OCI-LY3 (cell line): ENCODE measurements around the gene CEP70.

ENCODE experiments used
- H2AFZ ChIP-seq: fragments of 200-600, 300-600 bp; shearing (Covaris generic); 2 replicates; pipeline ENCODE4 v1.6.0; 2014; ENCODE audit warnings: antibody characterized with exemption, low read depth, low read length
- H3K27ac ChIP-seq: fragments of 200-600, 300-600 bp; sonication (generic); 2 replicates; pipeline ENCODE4 v1.5.1; 2014; ENCODE audit warnings: mild to moderate bottlenecking, low read length, moderate library complexity, mixed read lengths
- H3K27me3 ChIP-seq: fragments of 200-600, 300-600 bp; sonication (generic); 2 replicates; pipeline ENCODE4 v1.6.1; 2014; ENCODE audit warnings: low read depth, low read length, mixed read lengths
- H3K36me3 ChIP-seq: fragments of 200-600, 300-600 bp; sonication (generic); replicated peaks from 2 replicates; pipeline ENCODE3; 2014; ENCODE audit warnings: low read depth, low read length, mixed read lengths
- H3K4me1 ChIP-seq: fragments of 300-600, 200-600 bp; sonication (generic); 2 replicates; pipeline ENCODE4 v1.6.1; 2014; ENCODE audit warnings: low read length, mixed read lengths
- H3K4me2 ChIP-seq: fragments of 200-600, 300-600 bp; sonication (generic); 2 replicates; pipeline ENCODE4 v1.6.1; 2014; ENCODE audit warnings: low read length, mixed read lengths
- H3K4me3 ChIP-seq: fragments of 300-600, 200-600 bp; sonication (generic); 2 replicates; pipeline ENCODE4 v1.5.1; 2014; ENCODE audit warnings: antibody characterized with exemption, mild to moderate bottlenecking, low read length, moderate library complexity
- H3K79me2 ChIP-seq: fragments of 300-600, 200-600 bp; shearing (Covaris generic); 2 replicates; pipeline ENCODE4 v1.6.1; 2014; ENCODE audit warnings: mild to moderate bottlenecking, low read length, mixed read lengths
- H3K9ac ChIP-seq: fragments of 300-600, 200-600 bp; shearing (Covaris generic); 2 replicates; pipeline ENCODE4 v1.6.0; 2014; ENCODE audit warnings: mild to moderate bottlenecking, low read length, moderate library complexity
- H3K9me3 ChIP-seq: fragments of 200-600, 300-600 bp; shearing (Covaris generic); 2 replicates; pipeline ENCODE4 v1.6.1; 2014; ENCODE audit warnings: low read length, mixed read lengths; ENCODE audit not compliant: insufficient read depth
- H4K20me1 ChIP-seq: fragments of 200-600, 300-600 bp; sonication (generic); 2 replicates; pipeline ENCODE4 v1.6.1; 2016; ENCODE audit warnings: low read length, mixed read lengths; ENCODE audit not compliant: insufficient read depth
- CTCF ChIP-seq: fragments of 200-600, 300-600 bp; sonication (generic); IDR thresholded peaks from 2 replicates; pipeline ENCODE4 v1.5.1; 2014; ENCODE audit warnings: antibody characterized with exemption, low read length, low read depth
- EZH2phosphoT487 ChIP-seq: fragments of 200-600 bp; shearing (Covaris generic); IDR thresholded peaks from 2 replicates; pipeline ENCODE4 v1.6.1; 2018; ENCODE audit warnings: antibody characterized with exemption, mixed run types, low read depth

The CEP70 gene

DNA sequence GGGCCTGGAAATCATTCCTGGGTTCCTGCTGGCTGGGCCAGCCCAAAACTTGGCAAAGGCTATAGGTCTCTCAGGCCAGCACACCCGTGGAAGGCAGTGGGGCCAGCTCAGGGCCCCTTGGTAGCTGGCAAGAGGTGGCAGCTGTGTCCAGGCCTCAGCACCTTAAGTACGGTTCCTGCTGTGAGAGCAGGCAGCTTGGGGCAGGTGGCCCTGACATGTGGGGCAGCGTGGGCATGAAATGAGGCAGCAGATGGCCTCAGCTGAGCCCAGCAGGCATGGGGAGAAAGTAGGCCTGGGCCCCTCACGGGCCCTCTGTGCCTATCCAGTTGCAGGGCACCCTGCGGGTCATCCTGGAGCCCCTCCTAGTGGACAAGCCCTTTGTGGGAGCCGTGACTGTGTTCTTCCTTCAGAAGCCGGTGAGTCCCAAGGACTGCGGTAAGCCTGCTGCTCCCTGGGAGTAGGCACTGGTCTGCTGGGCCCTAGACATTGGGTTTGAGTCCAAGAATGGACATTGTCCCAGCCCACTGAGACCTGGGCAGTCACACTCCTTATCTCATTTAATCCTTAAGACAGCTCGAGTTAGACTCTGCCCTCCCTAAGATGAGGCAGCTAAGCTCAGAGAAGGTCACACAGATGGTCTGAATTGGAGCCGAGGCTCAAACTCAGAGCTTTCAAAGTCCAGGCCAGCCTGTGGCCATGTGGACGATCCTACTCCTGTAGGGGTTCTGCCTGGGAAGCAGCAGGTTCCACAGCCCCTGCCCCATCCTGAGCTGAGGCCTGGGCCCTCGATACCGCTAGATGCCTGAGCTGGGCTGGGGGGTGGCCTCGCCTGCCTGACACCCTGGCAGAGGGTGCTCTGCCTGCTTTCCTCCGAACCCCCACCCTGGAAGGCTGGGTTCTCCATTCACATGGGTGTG, 134.2 kb downstream of the CEP70 start:
- Histone ChIP-seq H3K4me1 (no peaks in the 10 kb centered on the region), H3K27ac (no peak overlapping the region)

DNA sequence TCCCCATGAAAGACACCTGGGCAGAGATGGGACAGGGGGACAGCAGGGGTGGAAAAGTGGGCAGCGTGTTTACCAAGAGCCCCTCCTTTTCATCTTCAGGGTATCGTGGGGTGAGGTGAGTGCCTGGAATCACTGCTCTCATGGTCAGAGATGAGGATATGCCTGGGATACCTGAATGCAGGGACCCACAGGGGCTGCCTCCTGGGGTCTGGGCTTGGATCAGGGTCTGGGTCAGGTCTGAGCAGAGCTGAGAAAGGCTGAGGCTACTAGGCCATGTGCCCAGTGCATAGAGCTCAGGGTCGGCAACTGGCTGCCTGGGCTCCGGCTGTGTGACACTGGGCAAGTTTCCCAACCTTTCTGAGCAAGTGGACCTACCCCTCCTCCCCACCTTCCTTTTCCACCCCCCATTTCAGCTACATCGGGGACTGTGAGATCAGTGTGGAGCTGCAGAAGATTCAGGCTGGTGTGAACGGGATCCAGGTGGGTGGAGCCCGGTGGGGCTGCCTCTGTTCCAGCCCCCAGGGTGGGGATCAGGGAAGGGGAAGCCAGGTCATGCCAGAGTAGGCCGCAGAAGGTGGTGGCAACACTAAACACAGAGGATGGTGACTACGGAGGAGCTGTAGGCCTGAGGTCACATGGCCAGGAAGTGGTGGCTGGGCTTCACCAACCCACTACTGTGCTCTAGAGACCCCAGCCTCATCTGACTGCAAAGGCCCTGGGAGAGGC, 135.1 kb downstream of the CEP70 start:
- Histone ChIP-seq H3K36me3 (no peaks in the 10 kb centered on the region), H2AFZ (no peak overlapping the region), H3K4me1 (no peaks in the 10 kb centered on the region), H3K27ac (no peak overlapping the region), H4K20me1 (no peaks in the 10 kb centered on the region), H3K79me2 (no peaks in the 10 kb centered on the region), H3K4me2 (no peak overlapping the region), H3K4me3 (no peak overlapping the region), H3K9me3 (no peaks in the 10 kb centered on the region), H3K9ac (no peak overlapping the region), H3K27me3 (peaks cover 20% of the 10 kb centered on the region; the same call in 1 of the 2 replicates)
- no peak for TF ChIP-seq CTCF

More for the DNA sequence above, 134.2 kb downstream of the CEP70 start:
- Histone ChIP-seq H3K4me2 (no peak overlapping the region), H3K79me2 (no peaks in the 10 kb centered on the region), H3K27me3 (peaks cover 16% of the 10 kb centered on the region; the same call in 1 of the 2 replicates), H3K9me3 (no peaks in the 10 kb centered on the region), H3K36me3 (no peaks in the 10 kb centered on the region), H2AFZ (no peak overlapping the region), H4K20me1 (no peaks in the 10 kb centered on the region), H3K4me3 (no peak overlapping the region), H3K9ac (no peak overlapping the region)
- no peak for TF ChIP-seq EZH2phosphoT487
- no peak for TF ChIP-seq CTCF

DNA sequence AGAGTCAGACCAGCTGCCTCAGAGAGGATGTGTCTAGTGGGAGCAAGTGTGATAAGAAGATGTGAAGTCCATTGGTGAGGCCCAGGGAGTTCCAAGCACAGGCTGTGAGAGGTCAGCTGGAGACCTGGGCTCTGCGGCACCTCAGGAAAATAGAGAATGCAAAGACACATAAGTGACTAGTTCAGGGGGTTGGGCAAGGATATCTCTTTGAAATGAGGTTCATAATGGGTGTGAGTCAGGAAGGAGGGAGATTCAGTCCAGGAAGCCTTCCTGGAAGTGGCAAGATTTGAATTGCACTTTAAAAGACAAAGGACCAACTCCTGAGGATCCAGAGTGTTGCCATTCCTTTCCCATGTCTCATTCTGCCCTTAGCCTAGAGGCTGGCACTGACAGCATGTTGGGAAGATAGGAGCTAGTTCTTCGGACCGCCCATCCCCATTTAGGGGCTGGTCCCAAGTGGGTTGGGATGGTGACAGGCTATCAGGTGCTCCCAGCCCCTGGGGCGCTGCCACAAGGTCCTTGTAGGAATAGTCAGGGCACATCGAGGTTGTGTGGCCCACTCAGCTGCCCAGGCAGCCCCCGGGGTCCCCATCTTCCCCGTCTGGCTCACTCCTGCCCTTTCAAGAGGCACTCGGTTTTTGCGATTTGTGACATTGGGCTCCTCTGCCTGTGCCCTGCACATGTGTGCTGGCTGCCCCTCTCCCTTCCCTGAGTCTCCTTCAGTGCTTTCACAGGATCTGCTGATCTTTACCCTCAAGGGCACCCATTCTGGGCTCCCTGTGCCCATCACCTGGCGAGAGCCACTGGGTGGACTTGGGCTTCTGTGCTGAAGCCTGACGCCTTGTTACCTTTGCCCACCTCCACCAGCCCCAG, 136.0 kb downstream of the CEP70 start:
- Histone ChIP-seq H3K4me1 (no peaks in the 10 kb centered on the region), H3K36me3 (no peaks in the 10 kb centered on the region), H3K9ac (no peak overlapping the region), H3K27ac (no peak overlapping the region), H3K4me3 (no peak overlapping the region), H2AFZ (no peak overlapping the region), H3K79me2 (no peaks in the 10 kb centered on the region), H3K4me2 (no peak overlapping the region), H3K9me3 (no peaks in the 10 kb centered on the region), H3K27me3 (peaks cover 20% of the 10 kb centered on the region; the same call in 1 of the 2 replicates), H4K20me1 (no peaks in the 10 kb centered on the region)
- no peak for TF ChIP-seq EZH2phosphoT487
- no peak for TF ChIP-seq CTCF
